K562 (cell line): Measurements from ENCODE around the gene UAP1. TPM values are rescaled to one million over a fixed set of nuclear protein-coding genes. Genes with fewer than 3 reads are reported as not detected.

Source experiments
- ATAC-seq: fragments of 200-7000 bp; cut with Tn5 transposase; 3 replicates; pipeline ENCODE4 v1.9.1; 2020; ENCODE audit warnings: moderate library complexity
- BruUV-seq: library from RNA; stranded (reverse); fragments of 400-500 nt; replicated peaks from 2 replicates; lab custom pipeline; 2021; lab: Mats Ljungman, UMichigan
- CTCF ChIA-PET: fragments of 300-600 bp; formaldehyde crosslinking; extraction: SDS; loops from one replicate; lab custom pipeline; 2021; ENCODE audit warnings: low intra/inter-chr PET ratio; lab: Yijun Ruan, JAX
- POLR2A ChIA-PET: fragments of 300-600, 350-650 bp; sonication (Branson Sonifier 250); formaldehyde crosslinking; extraction: SDS; loops from one replicate; lab custom pipeline; 2021; ENCODE audit warnings: antibody characterized with exemption, inconsistent platforms; lab: Yijun Ruan, JAX
- DNase-seq, 4 experiments: peaks; one replicate each; pipeline versions ENCODE4 v3.0.0 to v3.0.0-alpha.2; 2011 to 2018; ENCODE audit warnings: low spot score in 3 of 4, mixed read lengths in 3 of 4; ENCODE audit errors: extremely low read depth in 1 of 4
- FAIRE-seq: peaks from 2 replicates; lab custom pipeline; 2011; peaks lifted over from hg19 to GRCh38; lab: Jason Lieb, UNC
- H2AFZ ChIP-seq: 2 replicates; pipeline ENCODE4 v1.6.0; 2011; ENCODE audit warnings: low read depth, low read length, control low read depth, inconsistent platforms
- H3K27ac ChIP-seq: fragments of 200-600 bp; 3 replicates; pipeline ENCODE4 v1.8.0; 2011; ENCODE audit warnings: low read depth, mild to moderate bottlenecking, control low read depth, inconsistent platforms, low read length, moderate library complexity, mixed read lengths; ENCODE audit errors: extremely low read depth
- H3K27me3 ChIP-seq, 2 experiments: fragments of 300-600 bp in 1 of 2; 2 replicates in 1 of 2; 3 replicates in 1 of 2; pipeline versions ENCODE4 v1.6.0 to v1.8.0; 2011; ENCODE audit warnings: inconsistent platforms in 2 of 2, low read length in 2 of 2, mild to moderate bottlenecking in 1 of 2, mixed read lengths in 1 of 2, moderate library complexity in 1 of 2; ENCODE audit not compliant: control insufficient read depth in 2 of 2, insufficient read depth in 2 of 2
- H3K36me3 ChIP-seq: fragments of 300-600 bp; 3 replicates; pipeline ENCODE4 v1.8.0; 2011; ENCODE audit warnings: mild to moderate bottlenecking, low read length, inconsistent platforms; ENCODE audit not compliant: control insufficient read depth, insufficient read depth
- H3K4me1 ChIP-seq, 2 experiments: fragments of 200-600 bp in 1 of 2; replicated peaks in 1 of 2; 2 replicates in 1 of 2; 3 replicates in 1 of 2; pipeline versions ENCODE4 v1.5.1 to v1.8.0; 2011; ENCODE audit warnings: inconsistent platforms in 2 of 2, low read length in 2 of 2, mild to moderate bottlenecking in 1 of 2, mixed read lengths in 1 of 2, moderate library complexity in 1 of 2; ENCODE audit not compliant: control insufficient read depth in 2 of 2, insufficient read depth in 2 of 2
- H3K4me2 ChIP-seq: 2 replicates; pipeline ENCODE4 v1.6.1; 2011; ENCODE audit warnings: low read length, control low read depth, inconsistent platforms, mixed read lengths; ENCODE audit not compliant: insufficient read depth
- H3K4me3 ChIP-seq: fragments of 200-600 bp; sonication (generic), shearing (Covaris generic); 2 replicates; pipeline ENCODE4 v1.5.1; 2016; ENCODE audit warnings: control low read depth, inconsistent platforms
- H3K79me2 ChIP-seq: fragments of 200-600 bp; 3 replicates; pipeline ENCODE4 v1.8.0; 2011; ENCODE audit warnings: low read length, inconsistent platforms; ENCODE audit not compliant: control insufficient read depth, insufficient read depth
- H3K9ac ChIP-seq, 2 experiments: 2 replicates each; pipeline versions ENCODE4 v1.6.0 to v1.6.1; 2011; ENCODE audit warnings: low read depth in 2 of 2, low read length in 2 of 2, control low read depth in 1 of 2, inconsistent platforms in 1 of 2, mild to moderate bottlenecking in 1 of 2, mixed read lengths in 1 of 2; ENCODE audit not compliant: insufficient read depth in 1 of 2
- H3K9me1 ChIP-seq: one replicate; pipeline ENCODE4 v1.6.0; 2011; ENCODE audit warnings: inconsistent platforms, mild to moderate bottlenecking, low read length, moderate library complexity; ENCODE audit not compliant: control insufficient read depth, insufficient read depth
- H3K9me3 ChIP-seq: replicated peaks from 2 replicates; pipeline ENCODE4 v1.5.1; 2011; ENCODE audit warnings: low read depth, low read length, inconsistent platforms; ENCODE audit not compliant: control insufficient read depth, insufficient read depth
- H4K20me1 ChIP-seq: replicated peaks from 2 replicates; pipeline ENCODE4 v1.6.1; 2011; ENCODE audit warnings: low read length, inconsistent platforms, mixed read lengths; ENCODE audit not compliant: control insufficient read depth, insufficient read depth
- CHD1 ChIP-seq: fragments of 200-600 bp; sonication (generic); IDR thresholded peaks from one replicate; pipeline ENCODE4 v1.6.1; 2012; ENCODE audit warnings: mild to moderate bottlenecking, moderate library complexity, low read length, inconsistent platforms
- FOXK2 ChIP-seq, 2 experiments: fragments of 450-650 bp; IDR thresholded peaks in 1 of 2; conservative IDR thresholded peaks in 1 of 2; 2 replicates each; pipeline ENCODE4 v1.6.1; 2016; ENCODE audit warnings: low read depth in 2 of 2, mild to moderate bottlenecking in 1 of 2
- MGA ChIP-seq: fragments of 450-650 bp; IDR thresholded peaks from 2 replicates; pipeline ENCODE4 v1.6.1; 2016; ENCODE audit warnings: mild to moderate bottlenecking, moderate library complexity
- NR2C2 ChIP-seq, 2 experiments: fragments of 200-800 bp in 1 of 2; sonication (Bioruptor generic) in 1 of 2; sonication (generic) in 1 of 2; formaldehyde crosslinking in 1 of 2; IDR thresholded peaks; 2 replicates each; pipeline versions ENCODE4 v1.6.1 to v1.8.0; 2016 to 2022; ENCODE audit warnings: mild to moderate bottlenecking in 1 of 2, missing compliant biosample characterization in 1 of 2, missing genetic modification characterization in 1 of 2, missing genetic modification reagents in 1 of 2
- TBL1XR1 ChIP-seq, 2 experiments: IDR thresholded peaks; 2 replicates each; pipeline ENCODE4 v1.6.1; 2012; ENCODE audit warnings: improper control_type of control experiment in 2 of 2, low read length in 2 of 2, mild to moderate bottlenecking in 1 of 2
- TEAD4 ChIP-seq, 2 experiments: sonication (generic) in 1 of 2; formaldehyde crosslinking in 1 of 2; IDR thresholded peaks; 2 replicates each; pipeline versions ENCODE4 v1.6.1 to v1.8.0; 2012 to 2022; ENCODE audit warnings: borderline replicate concordance in 1 of 2, inconsistent platforms in 1 of 2, low read length in 1 of 2, mild to moderate bottlenecking in 1 of 2, missing genetic modification reagents in 1 of 2
- XRCC5 ChIP-seq: fragments of 200-400 bp; formaldehyde crosslinking; IDR thresholded peaks from 2 replicates; pipeline ENCODE4 v1.6.1; 2017; ENCODE audit warnings: low read depth, mild to moderate bottlenecking, low read length
- ZNF778 ChIP-seq: fragments of 450-650 bp; formaldehyde crosslinking; IDR thresholded peaks from 2 replicates; pipeline ENCODE4 v1.4.0; 2020; ENCODE audit warnings: mild to moderate bottlenecking, moderate library complexity
- WGBS: fragments of 100-300 bp; shearing (Covaris generic); methylation state at CpG from one replicate; pipeline ENCODE4 v1.1.6; 2016; ENCODE audit warnings: low coverage, mixed read lengths; ENCODE audit not compliant: insufficient coverage; ENCODE audit errors: missing lambda C conversion rate; 5-methylcytosine and 5-hydroxymethylcytosine counted together
- in situ Hi-C: fragments of 300-500 bp; cut with MboI; formaldehyde crosslinking; loops from 4 replicates; pipeline ENCODE4 v1.15.0; 2018; ENCODE audit warnings: inconsistent platforms, mixed read lengths
- intact Hi-C: fragments of 100-400 bp; cut with micrococcal nuclease; formaldehyde crosslinking; loops from 2 replicates; pipeline ENCODE4 v1.14.2; 2022
- polyA plus RNA-seq, 8 experiments: library from polyadenylated mRNA; depleted of rRNA in 4 of 8; stranded (reverse) in 5 of 8; unstranded in 3 of 8; fragments of >200 nt; fragmentation: Nextera tagmentation in 2 of 8; fragmentation: Illumina TruSeq in 1 of 8; extraction: Ambion mirVana in 2 of 8; extraction: Trizol in 1 of 8; gene quantifications; 2 replicates each; pipeline versions ENCODE4 v1.2.1 to v1.2.3, GENCODE V29; 2011 to 2014; ENCODE audit warnings: inconsistent platforms in 1 of 8, missing spikeins in 1 of 8
- total RNA-seq, 7 experiments: library from RNA; depleted of rRNA in 6 of 7; stranded (reverse); fragments of >200 nt in 6 of 7; fragmentation: Illumina TruSeq in 2 of 7; extraction: Trizol in 2 of 7; gene quantifications; 2 replicates each; pipeline versions ENCODE4 v1.2.1 to v1.2.3, GENCODE V29; 2011 to 2021; ENCODE audit warnings: low replicate concordance in 1 of 7

Gene UAP1
- total and polyA plus RNA-seq, 9 of the 15 experiments (the other 6 are each of a cell fraction or from before 2014, with no cell fraction given): 182 to 317 (median 213) TPM

DNA sequence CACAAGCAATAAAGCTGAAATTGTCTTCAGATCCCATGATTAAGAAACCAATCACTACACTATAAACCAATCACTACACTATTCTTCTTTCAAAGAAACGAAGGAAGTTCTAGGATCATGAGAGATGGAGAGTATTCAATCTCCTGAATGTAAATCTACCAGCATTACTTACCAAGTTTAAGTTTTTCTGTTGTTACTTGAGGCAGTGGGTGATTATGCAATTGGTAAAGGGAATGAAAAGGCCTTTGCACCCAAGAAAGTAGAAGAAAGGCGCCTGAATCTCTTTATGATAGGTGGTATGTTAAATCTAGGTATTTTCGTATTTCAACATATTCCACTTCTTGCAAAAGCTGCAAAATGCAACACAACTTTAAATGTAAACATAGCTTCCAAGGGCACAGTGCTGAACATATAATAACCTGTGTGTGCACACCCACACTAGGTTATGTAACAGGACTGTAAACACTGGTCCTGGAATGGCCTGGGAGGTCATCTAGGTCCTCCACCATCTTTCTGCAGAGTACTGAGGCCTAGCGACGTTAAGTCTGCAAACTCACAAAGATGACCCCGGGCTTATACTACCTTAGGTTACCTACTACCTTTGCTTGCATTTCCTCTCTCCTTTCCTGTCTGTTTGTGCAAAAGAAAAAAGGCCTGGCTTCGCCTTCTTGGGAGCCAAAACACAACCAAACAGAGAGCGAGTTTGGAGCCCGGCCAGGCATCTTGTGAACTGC lies 1.1 kb upstream of the UAP1 start:
- peak overlapping the region; percentile 71 to 91 for H3K9ac ChIP-seq
- H3K9me1 ChIP-seq: no peaks in the 10 kb centered on the region
- peaks cover 40% of the 10 kb centered on the region for H3K79me2 ChIP-seq
- peak overlapping the region; percentile 81 for H3K4me2 ChIP-seq
- 27% methylated on average over 9 of the region's 9 CpGs for WGBS
- H3K27ac ChIP-seq: peak overlapping the region; percentile 77
- no peak for FAIRE-seq
- peak overlapping the region; percentile 84 for H3K4me3 ChIP-seq
- no peaks in the 10 kb centered on the region for H3K9me3 ChIP-seq
- CTCF ChIA-PET: interaction anchor here (0.6 kb wide), 1 partner anchor 48 kb away, joined by 3 read pairs; no protein-coding TSS in a partner anchor
- peaks cover 6% of the 10 kb centered on the region; the same call in 1 of the 2 replicates for H4K20me1 ChIP-seq
- BruUV-seq: TSS peak; percentile 97
- peak in 1 of 4 experiments; percentile 55 for DNase-seq
- in situ Hi-C loops (no loop called here), intact Hi-C loops (loop anchor here (1.0 kb wide), 1 partner anchor 203 kb away; no protein-coding TSS in a partner anchor)
- peaks cover 16 to 19% of the 10 kb centered on the region in 2 experiments; a peak in 4 of 5 replicates for H3K4me1 ChIP-seq
- H3K36me3 ChIP-seq: peaks cover 7% of the 10 kb centered on the region; the same call in 2 of the 3 replicates
- H3K27me3 ChIP-seq: no peaks in the 10 kb centered on the region
- H2AFZ ChIP-seq: peak overlapping the region; percentile 96
- POLR2A ChIA-PET: interaction anchor here (1.2 to 1.7 kb wide), 2 partner anchors 161 to 194 kb away, joined by 3 to 4 read pairs; no protein-coding TSS in a partner anchor
- ATAC-seq: no peak
- TF ChIP-seq FOXK2 (conservative IDR thresholded peaks at IDR 0.05 in 1 of 2, IDR thresholded peaks at IDR 0.05 in 1 of 2; ENCODE audit: low read depth in 2 of 2) (peak; percentile 69 to 84; a peak in 3 of 4 replicates), NR2C2 (CRISPR knock-in tag; IDR thresholded peaks at IDR 0.05) (no peak), NR2C2 (tag; IDR thresholded peaks at IDR 0.05) (peak; percentile 76), XRCC5 (peak; percentile 36; the same call in 1 of the 2 replicates), CHD1 (no peak), TEAD4 (IDR thresholded peaks at IDR 0.05; ENCODE audit: low read length) (peak; percentile 5; the same call in 1 of the 2 replicates), TEAD4 (CRISPR knock-in tag; IDR thresholded peaks at IDR 0.05; ENCODE audit: borderline replicate concordance) (no peak), ZNF778 (0 out of 2 replicates have a peak, but pooled peaks have one; percentile 29), MGA (0 out of 2 replicates have a peak, but pooled peaks have one; percentile 35), TBL1XR1 (IDR thresholded peaks at IDR 0.05; ENCODE audit: low read length in 2 of 2) (peak in 1 of 2 experiments; percentile 37; a peak in 1 of 4 replicates)
